ENCODE measurements around the gene PHLPP2. TPM values are rescaled to one million over a fixed set of nuclear protein-coding genes. Genes with fewer than 3 reads are reported as not detected.
"Not testable (repeated sequence)": the region's sequence is repeated elsewhere in the genome, so short reads cannot be mapped to it uniquely, and the experiment has no call there.

Gene PHLPP2
- total RNA-seq, 1 donor from 2014 or later: 14.8 TPM

DNA sequence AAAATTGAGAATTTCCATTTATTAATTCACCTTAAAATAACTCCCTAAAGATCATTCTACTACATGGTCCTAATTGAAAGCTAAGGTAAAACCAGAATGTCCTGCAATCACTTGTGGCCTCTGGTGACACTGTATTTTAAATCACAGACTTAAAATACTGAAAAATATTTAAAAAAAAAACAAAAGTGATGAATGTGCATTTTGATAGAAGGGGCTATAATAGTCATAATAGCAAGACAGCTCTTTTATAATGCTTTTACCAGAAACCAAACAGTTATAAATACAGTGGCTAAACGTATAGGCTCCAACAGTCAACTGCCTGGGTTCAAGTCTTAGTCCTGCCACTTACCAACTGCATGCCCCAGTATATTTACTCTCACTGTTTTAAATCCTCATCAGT is 21.2 kb downstream of the PHLPP2 start:
- no peaks in the 10 kb centered on the region for H3K36me3 Mint-ChIP-seq (ENCODE audit: low read depth)
- intact Hi-C loops (cut with micrococcal nuclease): no loop called here
- H3K9me3 Mint-ChIP-seq: no peaks in the 10 kb centered on the region
- no peak overlapping the region for H3K4me3 Mint-ChIP-seq
- peak; percentile 9 for DNase-seq
- no peaks in the 10 kb centered on the region for H3K4me1 Mint-ChIP-seq
- H3K27me3 Mint-ChIP-seq: no peaks in the 10 kb centered on the region
- H3K27ac Mint-ChIP-seq: no peak overlapping the region

DNA sequence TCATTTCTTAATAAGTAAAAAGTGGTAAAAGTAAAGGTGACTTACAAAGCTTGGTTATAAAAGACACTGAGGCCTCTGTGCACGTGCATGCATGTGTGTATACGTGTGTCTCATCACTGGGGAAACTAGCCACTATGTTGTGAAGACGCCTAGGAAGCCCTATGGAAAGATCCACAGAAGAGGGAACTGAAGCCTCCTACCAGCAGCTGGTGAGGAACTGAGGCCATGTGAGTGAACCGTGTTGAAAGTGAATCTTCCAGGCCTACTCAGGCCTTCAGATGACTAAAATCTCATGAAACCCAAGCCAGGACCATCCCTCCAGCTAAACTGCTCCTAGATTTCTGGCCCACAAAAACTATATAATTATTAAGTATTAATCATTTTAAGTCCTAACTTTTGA is 23.7 kb downstream of the PHLPP2 start:
- intact Hi-C loops (cut with micrococcal nuclease): no loop called here
- peaks cover 3% of the 10 kb centered on the region for H3K4me1 Mint-ChIP-seq
- H3K27ac Mint-ChIP-seq: no peak overlapping the region
- no peaks in the 10 kb centered on the region for H3K27me3 Mint-ChIP-seq
- H3K4me3 Mint-ChIP-seq: no peak overlapping the region
- H3K36me3 Mint-ChIP-seq (ENCODE audit: low read depth): no peaks in the 10 kb centered on the region
- peak; percentile 49 for DNase-seq
- H3K9me3 Mint-ChIP-seq: no peaks in the 10 kb centered on the region

DNA sequence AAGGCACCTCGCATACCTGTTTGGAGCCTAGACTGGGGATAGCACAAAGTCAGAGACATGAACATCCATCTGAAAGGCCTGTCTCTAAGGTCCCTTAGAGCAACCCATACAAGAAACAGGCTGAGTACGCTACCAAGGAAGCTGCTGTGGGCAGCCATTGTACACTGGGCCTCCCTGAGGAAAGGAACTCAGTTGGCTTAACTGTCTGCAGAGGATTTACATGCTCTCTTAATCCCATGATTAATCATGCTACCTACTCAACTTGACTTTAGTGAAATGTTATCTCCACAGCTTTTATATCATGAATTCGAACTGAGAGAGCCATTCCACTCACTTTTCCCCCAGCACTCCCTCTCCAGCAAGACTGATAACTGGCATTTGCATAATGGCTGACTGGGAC is 26.0 kb downstream of the PHLPP2 start:
- intact Hi-C loops (cut with micrococcal nuclease): no loop called here
- H3K36me3 Mint-ChIP-seq (ENCODE audit: low read depth): no peaks in the 10 kb centered on the region
- H3K4me1 Mint-ChIP-seq: peaks cover 3% of the 10 kb centered on the region
- H3K27me3 Mint-ChIP-seq: no peaks in the 10 kb centered on the region
- H3K9me3 Mint-ChIP-seq: no peaks in the 10 kb centered on the region
- H3K27ac Mint-ChIP-seq: no peak overlapping the region
- H3K4me3 Mint-ChIP-seq: no peak overlapping the region
- no peak for DNase-seq

DNA sequence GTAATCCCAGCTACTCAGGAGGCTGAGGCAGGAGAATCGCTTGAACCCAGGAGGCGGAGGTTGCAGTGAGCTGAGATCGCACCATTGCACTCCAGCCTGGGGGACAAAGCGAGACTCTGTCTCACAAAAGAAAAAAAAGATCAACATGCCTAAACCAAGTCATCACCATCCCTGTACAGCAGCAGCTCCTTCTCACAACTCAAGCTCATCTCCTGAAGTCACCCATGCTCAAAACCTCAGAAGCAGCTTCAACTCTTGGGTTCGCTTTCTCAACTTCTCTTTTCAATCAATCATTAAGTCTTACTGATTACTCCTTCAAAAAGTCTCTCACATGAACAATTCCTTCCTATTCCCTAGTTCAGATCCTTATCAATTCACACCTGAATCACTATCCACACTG is 31.3 kb downstream of the PHLPP2 start:
- no peak overlapping the region for H3K27ac Mint-ChIP-seq
- intact Hi-C loops (cut with micrococcal nuclease): no loop called here
- DNase-seq: peak; percentile 31
- H3K4me3 Mint-ChIP-seq: no peak overlapping the region
- peaks cover 16% of the 10 kb centered on the region for H3K36me3 Mint-ChIP-seq (ENCODE audit: low read depth)
- no peaks in the 10 kb centered on the region for H3K27me3 Mint-ChIP-seq
- H3K4me1 Mint-ChIP-seq: peaks cover 8% of the 10 kb centered on the region
- no peaks in the 10 kb centered on the region for H3K9me3 Mint-ChIP-seq

DNA sequence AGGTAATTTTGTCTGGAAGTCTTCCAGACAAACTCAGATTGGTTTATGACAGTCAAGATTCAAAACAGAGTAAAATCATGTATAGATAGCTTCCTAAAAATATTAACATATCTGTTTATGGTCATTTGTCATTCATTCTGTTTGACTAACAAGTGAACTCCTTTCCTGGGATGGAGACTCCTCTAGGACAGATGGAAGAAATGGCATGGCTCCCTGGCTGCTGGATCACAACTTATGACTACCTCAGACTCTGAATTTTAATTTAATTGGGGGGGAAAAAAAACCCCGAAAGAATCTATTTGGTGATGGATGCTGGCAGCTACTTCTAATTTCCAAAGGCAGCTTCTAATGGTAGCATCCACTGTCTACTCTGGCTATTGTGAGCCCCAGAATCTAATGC is 34.6 kb downstream of the PHLPP2 start:
- no peak overlapping the region for H3K4me3 Mint-ChIP-seq
- H3K9me3 Mint-ChIP-seq: no peaks in the 10 kb centered on the region
- intact Hi-C loops (cut with micrococcal nuclease): no loop called here
- no peaks in the 10 kb centered on the region for H3K27me3 Mint-ChIP-seq
- peaks cover 5% of the 10 kb centered on the region for H3K4me1 Mint-ChIP-seq
- no peak overlapping the region for H3K27ac Mint-ChIP-seq
- peak; percentile 31 for DNase-seq
- H3K36me3 Mint-ChIP-seq (ENCODE audit: low read depth): peaks cover 19% of the 10 kb centered on the region

DNA sequence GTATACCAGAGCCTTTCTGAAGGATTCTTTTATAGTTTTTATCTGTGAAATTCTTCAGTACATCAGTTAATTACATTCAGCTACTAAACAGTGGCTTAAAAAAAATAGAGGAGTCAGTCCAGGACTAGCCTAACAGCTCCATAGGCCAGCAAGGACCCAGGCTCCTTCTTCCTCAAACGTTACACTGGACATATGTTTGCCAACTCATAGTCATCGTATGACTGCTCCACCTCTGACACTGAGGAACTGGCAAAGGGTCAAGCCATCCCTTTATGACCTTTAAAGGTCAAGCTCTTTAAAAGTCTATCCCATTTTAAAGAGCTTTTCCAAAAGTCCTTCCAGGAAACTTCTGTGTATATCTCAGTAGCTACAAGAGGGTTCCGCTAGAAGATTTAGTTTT is 36.6 kb downstream of the PHLPP2 start:
- H3K9me3 Mint-ChIP-seq: no peaks in the 10 kb centered on the region
- H3K27me3 Mint-ChIP-seq: no peaks in the 10 kb centered on the region
- intact Hi-C loops (cut with micrococcal nuclease): no loop called here
- H3K27ac Mint-ChIP-seq: no peak overlapping the region
- peaks cover 2% of the 10 kb centered on the region for H3K4me1 Mint-ChIP-seq
- H3K4me3 Mint-ChIP-seq: no peak overlapping the region
- no peak for DNase-seq
- peaks cover 25% of the 10 kb centered on the region for H3K36me3 Mint-ChIP-seq (ENCODE audit: low read depth)

DNA sequence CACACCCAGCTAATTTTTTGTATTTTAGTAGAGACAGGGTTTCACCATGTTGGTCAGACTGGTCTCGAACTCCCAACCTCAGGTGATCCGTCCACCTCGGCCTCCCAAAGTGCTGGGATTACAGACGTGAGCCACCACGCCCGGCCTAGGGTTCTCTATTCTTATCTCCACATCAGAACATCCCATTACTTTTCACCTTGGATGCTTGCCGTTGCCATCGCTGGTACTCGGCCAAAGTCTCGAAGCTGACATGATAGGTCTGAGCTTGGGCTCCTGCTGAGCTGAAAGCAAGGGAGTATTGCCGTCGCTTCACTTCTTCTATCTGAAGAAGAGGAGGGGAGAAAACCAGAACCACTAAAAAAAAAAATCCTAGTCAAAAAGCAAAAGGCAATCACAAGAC is 40.2 kb downstream of the PHLPP2 start:
- H3K27me3 Mint-ChIP-seq; H3K27ac Mint-ChIP-seq; H3K4me1 Mint-ChIP-seq; DNase-seq; H3K9me3 Mint-ChIP-seq; intact Hi-C loops (cut with micrococcal nuclease); H3K4me3 Mint-ChIP-seq: not testable (repeated sequence)
- H3K36me3 Mint-ChIP-seq (ENCODE audit: low read depth): peaks cover 26% of the 10 kb centered on the region

DNA sequence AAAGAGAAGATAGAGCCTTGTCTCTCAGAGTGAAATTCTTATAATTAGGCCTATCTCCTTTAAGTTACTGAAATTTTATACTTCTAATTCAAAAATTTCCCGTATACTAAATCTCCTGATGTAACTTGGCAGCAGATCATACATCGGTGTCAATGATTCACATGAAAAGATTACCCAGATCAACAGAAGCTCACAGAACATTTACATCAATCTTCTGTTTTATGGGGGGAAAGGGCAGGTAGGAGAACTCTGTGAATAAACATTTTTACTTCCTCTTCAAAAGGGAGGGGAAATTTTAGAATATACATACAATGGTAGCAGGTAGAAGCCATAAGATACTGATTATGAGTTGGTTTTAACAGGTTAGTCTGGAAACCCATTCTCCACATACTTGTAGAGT is 43.1 kb downstream of the PHLPP2 start:
- Mint-ChIP-seq H3K4me1 (no peaks in the 10 kb centered on the region), H3K9me3 (no peaks in the 10 kb centered on the region), H3K36me3 (ENCODE audit: low read depth) (peaks cover 20% of the 10 kb centered on the region), H3K27me3 (no peaks in the 10 kb centered on the region), H3K27ac (no peak overlapping the region), H3K4me3 (no peak overlapping the region)
- DNase-seq: no peak
- intact Hi-C loops (cut with micrococcal nuclease): no loop called here

DNA sequence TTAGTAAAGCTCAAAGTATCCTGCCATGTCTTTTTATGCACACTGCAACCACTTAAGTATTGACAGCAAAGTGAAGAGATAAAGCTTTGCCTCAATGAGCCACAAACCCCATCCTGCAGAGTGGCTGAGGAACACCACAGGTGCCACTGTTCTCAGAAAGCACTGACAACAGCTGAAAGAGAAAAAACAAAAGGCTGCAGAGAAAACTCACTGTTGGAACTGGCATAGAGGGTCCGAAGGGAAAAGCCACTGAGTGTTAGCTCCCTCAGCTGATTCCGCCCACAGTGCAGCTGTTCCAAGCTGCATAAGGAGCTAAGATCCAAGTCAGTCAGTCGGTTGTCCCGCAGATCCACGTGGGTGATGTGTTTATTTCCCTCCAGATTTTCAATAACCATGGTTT is 48.3 kb downstream of the PHLPP2 start:
- H3K4me1 Mint-ChIP-seq: peaks cover 2% of the 10 kb centered on the region
- intact Hi-C loops (cut with micrococcal nuclease): no loop called here
- H3K9me3 Mint-ChIP-seq: no peaks in the 10 kb centered on the region
- DNase-seq: no peak
- no peak overlapping the region for H3K4me3 Mint-ChIP-seq
- H3K27me3 Mint-ChIP-seq: no peaks in the 10 kb centered on the region
- no peak overlapping the region for H3K27ac Mint-ChIP-seq
- H3K36me3 Mint-ChIP-seq (ENCODE audit: low read depth): peaks cover 21% of the 10 kb centered on the region

DNA sequence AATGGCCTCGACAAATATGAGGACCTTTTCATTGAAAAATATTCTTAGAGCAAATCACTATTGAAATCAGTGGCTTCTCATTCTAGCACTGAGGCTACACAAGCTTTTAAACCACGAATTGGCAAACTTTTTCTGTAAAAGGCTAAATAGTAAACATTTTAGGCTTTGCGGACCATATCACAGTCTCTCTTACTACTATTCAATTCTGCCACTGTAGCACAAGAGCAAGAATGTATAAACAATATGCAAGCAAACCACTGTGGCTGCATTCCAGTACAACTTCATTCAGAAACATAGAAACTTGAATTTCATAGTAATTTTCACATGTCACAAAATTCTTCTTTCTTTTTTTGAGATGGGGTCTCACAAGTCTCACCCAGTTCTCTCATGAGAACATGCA is 49.1 kb downstream of the PHLPP2 start:
- peaks cover 23% of the 10 kb centered on the region for H3K36me3 Mint-ChIP-seq (ENCODE audit: low read depth)
- peaks cover 2% of the 10 kb centered on the region for H3K4me1 Mint-ChIP-seq
- H3K9me3 Mint-ChIP-seq: no peaks in the 10 kb centered on the region
- H3K4me3 Mint-ChIP-seq: no peak overlapping the region
- H3K27ac Mint-ChIP-seq: no peak overlapping the region
- DNase-seq: no peak
- H3K27me3 Mint-ChIP-seq: no peaks in the 10 kb centered on the region
- intact Hi-C loops (cut with micrococcal nuclease): no loop called here

DNA sequence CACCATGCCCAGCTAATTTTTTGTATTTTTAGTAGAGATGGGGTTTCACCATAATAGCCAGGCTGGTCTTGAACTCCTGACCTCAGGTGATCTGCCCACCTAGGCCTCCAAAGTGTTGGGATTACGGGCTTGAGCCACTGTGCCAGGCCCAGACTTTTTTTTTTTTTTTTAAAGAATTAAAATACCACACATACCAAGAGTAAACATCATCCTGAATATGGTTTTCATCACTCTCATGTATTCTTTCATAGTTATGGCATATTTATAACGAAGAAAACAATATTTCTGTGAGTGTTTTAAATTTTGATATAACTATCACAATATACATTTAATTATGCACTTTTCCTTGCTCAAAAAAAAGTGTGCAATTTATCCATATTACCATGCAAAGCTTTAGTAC is 50.3 kb downstream of the PHLPP2 start:
- Mint-ChIP-seq H3K4me3 (no peak overlapping the region), H3K27me3 (no peaks in the 10 kb centered on the region), H3K4me1 (peaks cover 2% of the 10 kb centered on the region), H3K9me3 (no peaks in the 10 kb centered on the region), H3K27ac (no peak overlapping the region), H3K36me3 (ENCODE audit: low read depth) (peaks cover 24% of the 10 kb centered on the region)
- no peak for DNase-seq
- intact Hi-C loops (cut with micrococcal nuclease): no loop called here

DNA sequence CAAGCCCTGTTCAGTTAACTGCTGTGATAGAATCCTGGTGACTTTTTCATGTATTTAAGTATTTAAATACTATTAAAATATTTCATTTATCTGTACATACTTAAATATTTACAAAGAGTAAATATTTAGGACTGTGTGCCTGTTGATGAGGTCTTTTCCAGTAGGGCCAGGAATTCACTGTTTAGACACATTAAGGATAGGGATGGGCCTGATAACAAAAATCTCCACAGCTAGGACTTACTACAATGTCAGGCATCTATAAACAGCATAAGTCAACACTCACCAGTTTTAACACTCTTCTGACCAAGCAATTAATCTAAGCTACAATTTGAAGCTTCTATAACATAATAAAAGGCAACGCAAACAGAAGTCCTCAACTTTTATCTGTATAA is 50.9 kb downstream of the PHLPP2 start:
- Mint-ChIP-seq H3K27me3 (no peaks in the 10 kb centered on the region), H3K27ac (no peak overlapping the region), H3K36me3 (ENCODE audit: low read depth) (peaks cover 22% of the 10 kb centered on the region), H3K4me3 (no peak overlapping the region), H3K9me3 (no peaks in the 10 kb centered on the region), H3K4me1 (peaks cover 2% of the 10 kb centered on the region)
- no peak for DNase-seq
- intact Hi-C loops (cut with micrococcal nuclease): no loop called here

DNA sequence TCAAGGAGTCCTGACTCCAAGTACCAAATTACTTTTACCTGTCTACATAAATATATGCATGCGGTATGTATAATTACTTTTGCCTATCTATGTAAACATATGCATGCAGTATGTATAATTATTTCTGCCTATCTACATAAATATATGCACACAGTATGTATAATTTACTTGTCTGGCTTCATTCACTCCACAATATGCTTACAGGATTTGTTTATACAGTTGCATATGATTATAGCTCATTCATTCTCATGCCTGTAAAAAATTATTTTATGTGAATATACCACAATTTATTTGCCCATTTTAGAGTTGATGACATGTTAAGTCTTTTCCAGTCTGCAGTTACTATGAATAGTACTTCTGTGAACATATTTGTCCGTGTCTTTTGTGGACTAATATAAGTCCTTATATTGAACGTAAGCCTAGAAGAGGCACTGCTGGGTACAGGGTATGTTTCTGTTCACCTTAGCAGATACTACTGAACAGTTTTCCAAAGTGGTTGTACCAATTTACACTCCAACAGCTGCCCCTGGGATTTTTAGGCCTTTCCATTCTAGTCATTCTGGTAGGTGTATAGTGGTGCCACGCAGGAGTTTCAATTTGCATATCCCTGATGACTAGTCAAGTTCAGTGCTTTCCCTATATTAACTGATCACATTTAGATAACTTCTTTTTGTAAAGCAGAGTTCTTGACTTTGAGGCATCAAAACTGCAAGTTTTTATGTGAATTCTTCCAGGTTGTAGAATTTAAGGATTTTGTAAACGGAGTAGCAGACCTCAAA is 51.5 kb downstream of the PHLPP2 start:
- no peaks in the 10 kb centered on the region for H3K9me3 Mint-ChIP-seq
- intact Hi-C loops (cut with micrococcal nuclease): no loop called here
- H3K36me3 Mint-ChIP-seq (ENCODE audit: low read depth): peaks cover 22% of the 10 kb centered on the region
- H3K4me3 Mint-ChIP-seq: no peak overlapping the region
- no peak for DNase-seq
- H3K27me3 Mint-ChIP-seq: no peaks in the 10 kb centered on the region
- H3K4me1 Mint-ChIP-seq: peaks cover 2% of the 10 kb centered on the region
- H3K27ac Mint-ChIP-seq: no peak overlapping the region

DNA sequence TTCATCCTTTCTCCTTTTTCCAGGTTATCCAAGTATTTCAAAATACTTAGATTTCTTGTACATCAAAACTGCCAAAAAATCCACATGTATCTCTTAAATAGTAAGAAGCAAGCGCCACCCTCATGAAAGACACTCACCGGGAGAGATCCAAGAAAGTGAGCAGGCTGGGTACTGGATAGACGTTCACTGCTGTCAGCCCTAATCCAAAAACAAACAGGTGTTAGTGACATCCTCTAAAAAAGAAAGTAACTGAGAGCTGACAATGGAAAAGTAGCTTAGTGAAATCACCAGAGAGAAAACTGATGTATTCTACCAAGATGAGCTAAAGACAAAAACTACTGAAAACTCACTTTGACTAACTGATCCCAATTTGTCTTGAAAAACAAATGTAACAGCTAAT is 52.4 kb downstream of the PHLPP2 start:
- Mint-ChIP-seq H3K27ac (no peak overlapping the region), H3K4me1 (peaks cover 2% of the 10 kb centered on the region), H3K9me3 (no peaks in the 10 kb centered on the region), H3K27me3 (no peaks in the 10 kb centered on the region), H3K4me3 (no peak overlapping the region), H3K36me3 (ENCODE audit: low read depth) (peaks cover 23% of the 10 kb centered on the region)
- intact Hi-C loops (cut with micrococcal nuclease): no loop called here
- DNase-seq: no peak

DNA sequence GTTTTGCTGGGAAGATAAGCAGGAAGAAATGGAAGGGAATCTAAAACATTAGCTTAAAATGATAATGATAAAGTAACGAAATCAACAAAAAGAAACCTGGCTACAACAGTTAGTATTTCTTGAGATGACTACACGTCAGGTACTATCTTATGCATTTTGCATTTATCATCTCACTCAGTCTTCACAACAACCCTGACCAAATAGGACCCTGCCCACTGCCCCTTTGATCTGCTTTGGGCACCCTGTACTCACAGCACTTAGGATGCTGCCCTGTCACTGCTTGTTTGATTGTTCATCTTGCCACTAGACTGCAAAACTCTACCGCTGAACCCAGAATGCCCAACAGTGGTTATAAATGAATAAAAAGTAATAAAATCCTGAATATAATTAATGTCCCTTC is 53.3 kb downstream of the PHLPP2 start:
- no peak overlapping the region for H3K4me3 Mint-ChIP-seq

More for the DNA sequence above, 53.3 kb downstream of the PHLPP2 start:
- Mint-ChIP-seq H3K4me1 (peaks cover 2% of the 10 kb centered on the region), H3K36me3 (ENCODE audit: low read depth) (peaks cover 26% of the 10 kb centered on the region), H3K9me3 (no peaks in the 10 kb centered on the region), H3K27me3 (no peaks in the 10 kb centered on the region), H3K27ac (no peak overlapping the region)
- intact Hi-C loops (cut with micrococcal nuclease): no loop called here
- DNase-seq: no peak
